ENCODE measurements around the gene RUNX2.

Gene RUNX2

DNA sequence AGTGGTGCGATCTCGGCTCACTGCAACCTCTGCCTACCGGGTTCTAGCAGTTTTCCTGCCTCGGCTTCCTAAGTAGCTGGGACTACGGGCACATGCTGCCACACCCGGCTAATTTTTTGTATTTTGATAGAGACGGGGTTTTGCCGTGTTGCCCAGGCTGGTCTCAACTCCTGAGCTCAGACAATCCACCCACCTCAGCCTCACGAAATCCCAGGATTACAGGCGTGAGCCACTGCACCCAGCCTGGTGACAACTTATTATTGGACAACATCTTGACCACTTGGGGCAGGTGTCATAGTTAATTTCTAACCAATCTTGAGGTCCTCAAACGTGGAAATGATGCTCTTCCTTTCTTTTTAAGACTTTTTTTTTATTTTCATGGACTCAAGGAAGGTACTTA lies 383.9 kb downstream of the RUNX2 start (continued):
- TF ChIP-seq, protein P1, sequence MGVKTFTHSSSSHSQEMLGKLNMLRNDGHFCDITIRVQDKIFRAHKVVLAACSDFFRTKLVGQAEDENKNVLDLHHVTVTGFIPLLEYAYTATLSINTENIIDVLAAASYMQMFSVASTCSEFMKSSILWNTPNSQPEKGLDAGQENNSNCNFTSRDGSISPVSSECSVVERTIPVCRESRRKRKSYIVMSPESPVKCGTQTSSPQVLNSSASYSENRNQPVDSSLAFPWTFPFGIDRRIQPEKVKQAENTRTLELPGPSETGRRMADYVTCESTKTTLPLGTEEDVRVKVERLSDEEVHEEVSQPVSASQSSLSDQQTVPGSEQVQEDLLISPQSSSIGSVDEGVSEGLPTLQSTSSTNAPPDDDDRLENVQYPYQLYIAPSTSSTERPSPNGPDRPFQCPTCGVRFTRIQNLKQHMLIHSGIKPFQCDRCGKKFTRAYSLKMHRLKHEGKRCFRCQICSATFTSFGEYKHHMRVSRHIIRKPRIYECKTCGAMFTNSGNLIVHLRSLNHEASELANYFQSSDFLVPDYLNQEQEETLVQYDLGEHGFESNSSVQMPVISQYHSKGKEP (tag by site-specific recombination; IDR thresholded peaks at IDR 0.05): no peak

DNA sequence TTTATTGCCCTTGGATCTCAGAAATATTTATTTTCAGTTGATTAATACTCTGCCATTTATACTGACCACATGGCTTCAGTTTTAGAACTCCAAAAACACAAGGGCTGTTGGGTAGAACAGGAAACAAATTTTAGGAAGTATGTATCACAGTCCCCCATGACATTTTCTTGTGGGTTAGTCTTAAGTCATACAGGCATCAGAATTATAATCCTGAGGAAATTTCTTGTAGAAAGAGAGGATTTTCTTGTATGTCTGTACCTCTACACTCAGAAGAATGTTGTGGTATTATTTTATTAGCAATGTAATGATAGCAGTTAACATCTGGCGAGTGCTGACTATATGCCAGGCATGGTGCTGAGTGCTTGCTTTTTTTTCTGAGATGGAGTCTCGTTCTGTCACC lies 384.7 kb downstream of the RUNX2 start:
- Histone ChIP-seq H3K36me3 (ENCODE audit: control insufficient read depth in 2 of 2, insufficient read depth in 1 of 2, low read length in 2 of 2) (no peaks in the 10 kb centered on the region), H3K27ac (ENCODE audit: extremely low read depth, low read depth, low read length) (no peak overlapping the region), H3K4me3 (ENCODE audit: low read depth, low read length) (no peak overlapping the region), H3K4me1 (ENCODE audit: control insufficient read depth, insufficient read depth, low read length) (peaks cover 9% of the 10 kb centered on the region), H3K9me3 (ENCODE audit: control insufficient read depth, insufficient read depth, low read depth, low read length) (no peaks in the 10 kb centered on the region)
- ChIA-PET POLR2A (no interaction called here), CTCF (interaction anchor here (0.8 to 4.0 kb wide), 4 partner anchors 10 to 1058 kb away, joined by 3 to 44 read pairs (median 22); no protein-coding TSS in a partner anchor)
- TF ChIP-seq SP2 (tag by site-specific recombination; IDR thresholded peaks at IDR 0.05): no peak
- TF ChIP-seq ZBTB17 (tag by site-specific recombination; IDR thresholded peaks at IDR 0.05): no peak
- TF ChIP-seq ZNF354C (tag by site-specific recombination; IDR thresholded peaks at IDR 0.05; ENCODE audit: borderline replicate concordance, low read depth): no peak
- TF ChIP-seq ZNF768 (tag by site-specific recombination; IDR thresholded peaks at IDR 0.05): no peak
- no peak for TF ChIP-seq SP3 (tag by site-specific recombination; IDR thresholded peaks at IDR 0.05)
- TF ChIP-seq ZNF157 (tag by site-specific recombination; IDR thresholded peaks at IDR 0.05): no peak
- no peak for TF ChIP-seq ZNF701 (tag by site-specific recombination; IDR thresholded peaks at IDR 0.05)
- TF ChIP-seq ZNF530 (tag by site-specific recombination; IDR thresholded peaks at IDR 0.05; ENCODE audit: low read depth): no peak
- no peak for TF ChIP-seq ZNF155 (tag by site-specific recombination; IDR thresholded peaks at IDR 0.05)
- no peak for TF ChIP-seq ZNF664 (tag by site-specific recombination; IDR thresholded peaks at IDR 0.05)
- no peak for TF ChIP-seq ZNF830 (tag by site-specific recombination; IDR thresholded peaks at IDR 0.05; ENCODE audit: low read depth)
